Measurements from ENCODE around the gene EBF3. TPM values are rescaled to one million over a fixed set of nuclear protein-coding genes. Genes with fewer than 3 reads are reported as not detected.

EBF3 gene
- total RNA-seq, 1 donor from 2014 or later = 544 TPM

- Mint-ChIP-seq H3K27me3 (ENCODE audit: unreplicated experiment) (peaks cover 3% of the 10 kb centered on the region), H3K9me3 (ENCODE audit: unreplicated experiment) (peaks cover 10% of the 10 kb centered on the region), H3K27ac (ENCODE audit: unreplicated experiment) (no peak overlapping the region), H3K4me1 (ENCODE audit: low read depth, unreplicated experiment) (no peaks in the 10 kb centered on the region), H3K4me3 (ENCODE audit: unreplicated experiment) (no peak overlapping the region), H3K36me3 (ENCODE audit: unreplicated experiment) (peaks cover 13% of the 10 kb centered on the region)
- TF ChIP-seq CTCF (IDR thresholded peaks at IDR 0.05; ENCODE audit: partially characterized antibody, unreplicated experiment) = no peak
- no peak for DNase-seq
These were observed 14.2 kb upstream of the EBF3 start for GRCh38 chr10:129978322-129978721.

- TF ChIP-seq CTCF (IDR thresholded peaks at IDR 0.05; ENCODE audit: partially characterized antibody, unreplicated experiment) = no peak
- Mint-ChIP-seq H3K36me3 (ENCODE audit: unreplicated experiment) (peaks cover 8% of the 10 kb centered on the region), H3K4me3 (ENCODE audit: unreplicated experiment) (no peak overlapping the region), H3K9me3 (ENCODE audit: unreplicated experiment) (peaks cover 4% of the 10 kb centered on the region), H3K4me1 (ENCODE audit: low read depth, unreplicated experiment) (no peaks in the 10 kb centered on the region), H3K27ac (ENCODE audit: unreplicated experiment) (no peak overlapping the region), H3K27me3 (ENCODE audit: unreplicated experiment) (peaks cover 3% of the 10 kb centered on the region)
- DNase-seq = no peak
These were observed 13.7 kb upstream of the EBF3 start for GRCh38 chr10:129977794-129978193.

GRCh38 chr10:129973674-129974059 lies 9.6 kb upstream of the EBF3 start:
- no peak for DNase-seq
- H3K4me1 Mint-ChIP-seq (ENCODE audit: low read depth, unreplicated experiment) = peaks cover 19% of the 10 kb centered on the region
- no peaks in the 10 kb centered on the region for H3K36me3 Mint-ChIP-seq (ENCODE audit: unreplicated experiment)
- H3K27ac Mint-ChIP-seq (ENCODE audit: unreplicated experiment) = no peak overlapping the region
- peaks cover 12% of the 10 kb centered on the region for H3K9me3 Mint-ChIP-seq (ENCODE audit: unreplicated experiment)
- TF ChIP-seq CTCF (IDR thresholded peaks at IDR 0.05; ENCODE audit: partially characterized antibody, unreplicated experiment) = no peak
- peaks cover 13% of the 10 kb centered on the region for H3K27me3 Mint-ChIP-seq (ENCODE audit: unreplicated experiment)
- peak overlapping the region; percentile 32 for H3K4me3 Mint-ChIP-seq (ENCODE audit: unreplicated experiment)

GRCh38 chr10:129972966-129973673 lies 9.0 kb upstream of the EBF3 start:
- Mint-ChIP-seq H3K4me3 (ENCODE audit: unreplicated experiment) (peak overlapping the region; percentile 32), H3K4me1 (ENCODE audit: low read depth, unreplicated experiment) (peaks cover 19% of the 10 kb centered on the region), H3K9me3 (ENCODE audit: unreplicated experiment) (peaks cover 12% of the 10 kb centered on the region), H3K36me3 (ENCODE audit: unreplicated experiment) (no peaks in the 10 kb centered on the region), H3K27me3 (ENCODE audit: unreplicated experiment) (peaks cover 13% of the 10 kb centered on the region), H3K27ac (ENCODE audit: unreplicated experiment) (no peak overlapping the region)
- no peak for DNase-seq
- no peak for TF ChIP-seq CTCF (IDR thresholded peaks at IDR 0.05; ENCODE audit: partially characterized antibody, unreplicated experiment)

- no peak for TF ChIP-seq CTCF (IDR thresholded peaks at IDR 0.05; ENCODE audit: partially characterized antibody, unreplicated experiment)
- Mint-ChIP-seq H3K27me3 (ENCODE audit: unreplicated experiment) (peaks cover 10% of the 10 kb centered on the region), H3K4me3 (ENCODE audit: unreplicated experiment) (peak overlapping the region; percentile 88), H3K36me3 (ENCODE audit: unreplicated experiment) (no peaks in the 10 kb centered on the region), H3K4me1 (ENCODE audit: low read depth, unreplicated experiment) (peaks cover 20% of the 10 kb centered on the region), H3K9me3 (ENCODE audit: unreplicated experiment) (peaks cover 12% of the 10 kb centered on the region), H3K27ac (ENCODE audit: unreplicated experiment) (no peak overlapping the region)
- DNase-seq = peak; percentile 45
These were observed 8.3 kb upstream of the EBF3 start for GRCh38 chr10:129972145-129972965.

Measured in glutamatergic neuron (in vitro differentiated cells).